Activated T-cell treated with anti-CD3 and anti-CD28 coated beads for 4 hours (primary cell): ENCODE measurements around the gene SLC25A41.

Experiments used
- DNase-seq: peaks from one replicate; pipeline ENCODE4 v3.0.0-alpha.2; 2020

Gene SLC25A41

GRCh38 chr19:6433663-6434062, at the start of gene SLC25A41:
TSS of gene SLC25A41 (minus strand) at chr19:6433763. CDS start at chr19:6433693, 70 bp downstream.
- no peak for DNase-seq

- DNase-seq: no peak
Observed at GRCh38 chr19:6483235-6483634, 49.7 kb upstream of the SLC25A41 start.

- no peak for DNase-seq
Observed at GRCh38 chr19:6482343-6482686, 48.8 kb upstream of the SLC25A41 start.

GRCh38 chr19:6481541-6482342, 48.2 kb upstream of the SLC25A41 start, which contains the start of gene DENND1C:
TSS of gene DENND1C (minus strand) at chr19:6481787. CDS start at chr19:6481695, 92 bp downstream.
- peak; percentile 52 for DNase-seq

- DNase-seq: peak; percentile 34
Observed at GRCh38 chr19:6480848-6481415, 47.4 kb upstream of the SLC25A41 start.

- no peak for DNase-seq
Observed at GRCh38 chr19:6479836-6480398, 46.4 kb upstream of the SLC25A41 start.

GRCh38 chr19:6478815-6479214, 45.3 kb upstream of the SLC25A41 start:
- DNase-seq: no peak

- no peak for DNase-seq
Observed at GRCh38 chr19:6476896-6477431, 43.4 kb upstream of the SLC25A41 start.

GRCh38 chr19:6476155-6476895, 42.8 kb upstream of the SLC25A41 start:
- peak; percentile 43 for DNase-seq

GRCh38 chr19:6475321-6476108, 42.0 kb upstream of the SLC25A41 start:
- no peak for DNase-seq

- DNase-seq: no peak
Observed at GRCh38 chr19:6473647-6474046, 40.1 kb upstream of the SLC25A41 start.

- DNase-seq: no peak
Observed at GRCh38 chr19:6472713-6473112, 39.1 kb upstream of the SLC25A41 start.

GRCh38 chr19:6471076-6471475, 37.5 kb upstream of the SLC25A41 start:
- no peak for DNase-seq

- DNase-seq: no peak
Observed at GRCh38 chr19:6470173-6470572, 36.6 kb upstream of the SLC25A41 start.

- DNase-seq: no peak
Observed at GRCh38 chr19:6467384-6467783, 33.8 kb upstream of the SLC25A41 start.

- no peak for DNase-seq
Observed at GRCh38 chr19:6466526-6467248, 33.1 kb upstream of the SLC25A41 start.

- DNase-seq: no peak
Observed at GRCh38 chr19:6465663-6466062, 32.1 kb upstream of the SLC25A41 start.

- no peak for DNase-seq
Observed at GRCh38 chr19:6465006-6465405, 31.4 kb upstream of the SLC25A41 start.

GRCh38 chr19:6464070-6464873, 30.7 kb upstream of the SLC25A41 start, which contains the start of gene CRB3:
TSS of gene CRB3 (plus strand) at chr19:6464271. CDS start at chr19:6464702, 431 bp downstream.
- peak; percentile 47 for DNase-seq

GRCh38 chr19:6460099-6460884, 26.7 kb upstream of the SLC25A41 start:
- peak; percentile 92 for DNase-seq
